Ectodermal cell (in vitro differentiated cells): ENCODE measurements around the gene IL18R1.

Experiments used
- H3K27ac ChIP-seq: 2 replicates; pipeline ENCODE4 v1.7.0; 2013; ENCODE audit warnings: mild to moderate bottlenecking, low read depth, low read length; ENCODE audit not compliant: insufficient read depth, poor library complexity, severe bottlenecking
- H3K27me3 ChIP-seq: 2 replicates; pipeline ENCODE4 v1.7.0; 2013; ENCODE audit warnings: mild to moderate bottlenecking, low read length; ENCODE audit not compliant: insufficient read depth, control insufficient read depth, poor library complexity, severe bottlenecking
- H3K36me3 ChIP-seq: one replicate; pipeline ENCODE4 v1.7.0; 2013; ENCODE audit warnings: low read length; ENCODE audit not compliant: control insufficient read depth, insufficient read depth
- H3K4me1 ChIP-seq: one replicate; pipeline ENCODE4 v1.7.0; 2013; ENCODE audit warnings: low read length; ENCODE audit not compliant: control insufficient read depth, insufficient read depth
- H3K4me3 ChIP-seq: 2 replicates; pipeline ENCODE4 v1.7.0; 2013; ENCODE audit warnings: low read depth, low read length, control low read depth; ENCODE audit not compliant: insufficient read depth
- H3K9me3 ChIP-seq: 2 replicates; pipeline ENCODE4 v1.7.0; 2013; ENCODE audit warnings: mild to moderate bottlenecking, low read length, moderate library complexity; ENCODE audit not compliant: control insufficient read depth
- WGBS, 2 experiments: methylation state at CpG; one replicate each; pipeline ENCODE4 v1.1.7; 2013; ENCODE audit warnings: missing lambda C conversion rate in 2 of 2; 5-methylcytosine and 5-hydroxymethylcytosine counted together

IL18R1 gene

DNA sequence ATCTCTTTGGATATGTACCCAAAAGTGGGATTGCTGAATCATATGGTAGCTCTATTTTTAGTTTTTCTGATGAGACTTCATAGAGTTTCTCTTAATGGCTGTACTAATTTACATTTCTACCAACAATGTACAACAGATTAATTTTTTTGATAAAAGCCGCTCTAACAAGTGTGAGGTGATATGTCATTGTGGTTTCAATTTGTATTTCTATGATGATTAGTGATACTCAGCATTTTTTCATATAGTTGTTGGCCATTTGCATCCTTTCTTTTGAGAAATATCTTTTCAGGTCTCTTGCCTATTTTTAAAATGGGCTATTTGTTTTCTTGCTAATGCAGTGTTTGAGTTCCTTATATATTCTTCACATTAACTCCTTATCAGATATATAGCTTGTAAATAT lies 71.7 kb downstream of the IL18R1 start:
- WGBS, 2 experiments: 0% methylated on average over 1 of the region's 1 CpG; no CpG with 5 or more reads in 1 of the 2 experiments
- H3K27me3 ChIP-seq: no peaks in the 10 kb centered on the region
- no peak overlapping the region for H3K27ac ChIP-seq
- no peaks in the 10 kb centered on the region for H3K36me3 ChIP-seq
- H3K9me3 ChIP-seq: no peaks in the 10 kb centered on the region
- no peaks in the 10 kb centered on the region for H3K4me1 ChIP-seq
- no peak overlapping the region for H3K4me3 ChIP-seq

GRCh38 chr2:102428573-102428972 lies 73.0 kb downstream of the IL18R1 start:
- 74 to 88% methylated on average over 1 to 2 of the region's 2 CpGs for WGBS, 2 experiments
- H3K4me3 ChIP-seq: no peak overlapping the region
- H3K9me3 ChIP-seq: no peaks in the 10 kb centered on the region
- no peaks in the 10 kb centered on the region for H3K27me3 ChIP-seq
- no peaks in the 10 kb centered on the region for H3K4me1 ChIP-seq
- no peaks in the 10 kb centered on the region for H3K36me3 ChIP-seq
- H3K27ac ChIP-seq: no peak overlapping the region

GRCh38 chr2:102432386-102432785 lies 76.8 kb downstream of the IL18R1 start:
- H3K4me3 ChIP-seq: no peak overlapping the region
- no peaks in the 10 kb centered on the region for H3K36me3 ChIP-seq
- H3K27me3 ChIP-seq: no peaks in the 10 kb centered on the region
- WGBS, 2 experiments: 90 to 93% methylated on average over 2 of the region's 2 CpGs
- no peak overlapping the region for H3K27ac ChIP-seq
- H3K4me1 ChIP-seq: no peaks in the 10 kb centered on the region
- no peaks in the 10 kb centered on the region for H3K9me3 ChIP-seq

DNA sequence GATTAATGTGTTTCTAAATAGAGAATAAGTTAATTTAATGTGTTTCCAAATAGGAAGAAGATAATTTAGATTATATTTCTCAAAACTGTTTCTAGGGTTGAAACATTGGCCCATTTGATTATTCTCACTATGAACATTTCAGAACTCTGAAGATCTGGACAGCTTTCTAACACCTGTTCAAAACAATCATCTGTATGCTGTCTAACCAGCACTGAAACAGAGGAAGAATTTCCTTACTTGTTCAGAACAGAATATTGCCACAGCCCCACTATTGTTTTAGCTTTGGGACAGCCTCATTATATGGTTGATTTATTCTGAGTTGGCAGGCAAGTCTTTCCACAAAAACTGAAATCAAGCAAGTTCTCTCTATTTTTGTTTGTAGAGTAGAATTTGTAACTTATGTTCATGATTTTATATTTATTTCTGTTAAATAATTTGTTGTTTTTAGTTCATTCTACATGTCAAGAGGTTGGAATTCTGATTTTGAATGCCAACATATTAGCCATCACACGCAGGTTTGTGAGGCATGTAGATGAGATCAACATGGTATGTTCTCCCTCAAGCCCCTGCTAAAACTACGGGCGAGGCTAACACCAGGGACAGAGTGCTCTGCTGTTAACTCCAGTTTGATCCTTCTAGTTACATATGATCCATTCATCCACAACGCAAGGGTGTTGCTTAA lies 78.5 kb downstream of the IL18R1 start:
- no peaks in the 10 kb centered on the region for H3K27me3 ChIP-seq
- H3K27ac ChIP-seq: no peak overlapping the region
- H3K4me3 ChIP-seq: no peak overlapping the region
- H3K36me3 ChIP-seq: no peaks in the 10 kb centered on the region
- WGBS, 2 experiments: 88 to 94% methylated on average over 4 of the region's 4 CpGs
- H3K4me1 ChIP-seq: no peaks in the 10 kb centered on the region
- H3K9me3 ChIP-seq: no peaks in the 10 kb centered on the region

DNA sequence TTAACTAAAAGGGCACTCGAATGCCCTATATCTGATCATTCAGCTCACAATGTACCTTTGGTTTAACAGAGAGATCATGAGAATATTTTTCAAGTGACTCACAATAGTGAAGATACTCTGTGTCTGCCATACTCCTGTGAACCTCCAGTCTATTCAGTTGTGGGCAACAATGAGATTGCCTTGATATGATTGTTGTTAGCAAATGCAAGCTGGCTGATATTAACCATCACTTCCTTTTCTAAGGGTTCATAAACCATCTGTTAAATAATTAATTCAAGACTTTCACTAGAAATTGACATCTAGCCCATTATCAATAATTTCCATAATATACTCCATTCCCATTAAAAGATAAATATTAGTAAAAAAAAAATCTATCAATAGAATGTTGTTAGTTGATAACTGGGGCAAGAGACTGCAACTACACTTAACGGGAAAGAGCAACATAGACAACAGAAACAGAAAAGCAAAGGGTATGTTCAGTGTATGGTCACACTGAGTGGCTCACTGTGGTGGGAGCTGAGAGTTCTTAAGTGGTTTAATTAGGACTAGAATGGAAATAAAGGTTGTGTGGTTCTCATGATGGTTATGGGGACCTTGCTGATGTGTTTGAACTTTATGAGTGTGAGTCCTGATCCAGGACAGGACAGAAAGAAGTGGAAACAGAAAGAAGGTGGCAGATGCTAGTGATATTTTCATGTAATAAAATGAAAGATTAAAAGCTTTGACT lies 79.2 kb downstream of the IL18R1 start:
- Histone ChIP-seq H3K4me1 (no peaks in the 10 kb centered on the region), H3K36me3 (no peaks in the 10 kb centered on the region), H3K27ac (no peak overlapping the region), H3K27me3 (no peaks in the 10 kb centered on the region), H3K4me3 (no peak overlapping the region), H3K9me3 (no peaks in the 10 kb centered on the region)
- 92 to 100% methylated on average over 2 of the region's 2 CpGs for WGBS, 2 experiments

DNA sequence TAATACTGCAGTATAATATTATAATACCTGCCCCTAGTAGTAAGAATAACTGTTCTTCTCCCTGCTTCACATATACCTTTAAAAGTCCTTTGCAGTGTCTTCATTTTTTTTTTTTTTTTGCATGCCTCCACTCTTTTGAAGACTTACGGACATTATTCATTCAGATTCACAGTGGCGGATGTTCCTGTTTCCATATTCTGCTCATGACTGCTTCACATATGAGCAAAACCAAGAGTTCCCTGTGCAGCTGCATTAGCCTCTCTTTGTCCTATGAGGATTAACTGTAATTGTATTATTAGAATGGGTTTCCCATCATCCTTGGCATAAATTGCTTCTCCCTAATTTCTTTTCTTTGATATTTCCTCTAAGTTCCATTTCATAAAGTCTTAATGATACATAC lies 80.1 kb downstream of the IL18R1 start:
- WGBS, 2 experiments: 93 to 98% methylated on average over 2 of the region's 2 CpGs
- H3K27me3 ChIP-seq: no peaks in the 10 kb centered on the region
- no peak overlapping the region for H3K27ac ChIP-seq

GRCh38 chr2:102436323-102436722 lies 80.7 kb downstream of the IL18R1 start:
- 45% methylated on average over 2 of the region's 3 CpGs; no CpG with 5 or more reads in 1 of the 2 experiments for WGBS, 2 experiments
- H3K4me3 ChIP-seq: no peak overlapping the region
- H3K36me3 ChIP-seq: no peaks in the 10 kb centered on the region
- H3K27me3 ChIP-seq: no peaks in the 10 kb centered on the region
- no peak overlapping the region for H3K27ac ChIP-seq
- no peaks in the 10 kb centered on the region for H3K9me3 ChIP-seq
- H3K4me1 ChIP-seq: no peaks in the 10 kb centered on the region

More for the DNA sequence above, 80.1 kb downstream of the IL18R1 start:
- no peaks in the 10 kb centered on the region for H3K4me1 ChIP-seq
- H3K36me3 ChIP-seq: no peaks in the 10 kb centered on the region
- H3K9me3 ChIP-seq: no peaks in the 10 kb centered on the region
- no peak overlapping the region for H3K4me3 ChIP-seq

GRCh38 chr2:102437122-102437521 lies 81.5 kb downstream of the IL18R1 start:
- no peaks in the 10 kb centered on the region for H3K36me3 ChIP-seq
- H3K27ac ChIP-seq: no peak overlapping the region
- no peaks in the 10 kb centered on the region for H3K27me3 ChIP-seq
- H3K9me3 ChIP-seq: no peaks in the 10 kb centered on the region
- H3K4me1 ChIP-seq: no peaks in the 10 kb centered on the region
- no peak overlapping the region for H3K4me3 ChIP-seq
- WGBS, 2 experiments: 95 to 98% methylated on average over 4 of the region's 4 CpGs

- Histone ChIP-seq H3K27me3 (no peaks in the 10 kb centered on the region), H3K4me3 (no peak overlapping the region), H3K27ac (no peak overlapping the region), H3K4me1 (no peaks in the 10 kb centered on the region), H3K36me3 (no peaks in the 10 kb centered on the region), H3K9me3 (no peaks in the 10 kb centered on the region)
- 92 to 93% methylated on average over 2 of the region's 3 CpGs for WGBS, 2 experiments
Observed at GRCh38 chr2:102438111-102438510, 82.5 kb downstream of the IL18R1 start.

DNA sequence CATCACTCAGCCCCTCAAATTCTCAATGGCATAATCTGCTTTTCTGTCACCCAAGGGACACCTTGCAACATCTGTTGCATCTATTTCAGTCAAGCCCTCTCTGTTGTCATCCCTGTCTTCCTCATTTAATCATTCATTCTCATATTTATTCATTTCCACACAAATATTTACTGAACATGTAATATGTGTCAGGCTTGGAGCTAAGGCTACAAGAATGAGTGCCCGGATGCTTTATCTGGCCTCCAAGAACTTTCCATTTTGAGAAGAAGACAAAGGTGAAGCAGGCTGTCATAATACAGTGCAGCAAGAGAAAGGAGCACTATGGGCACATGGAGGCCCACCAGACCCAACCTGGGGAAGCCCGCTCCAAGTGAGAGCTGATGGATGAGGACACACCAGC lies 83.0 kb downstream of the IL18R1 start:
- no peaks in the 10 kb centered on the region for H3K36me3 ChIP-seq
- no peaks in the 10 kb centered on the region for H3K27me3 ChIP-seq
- 90 to 95% methylated on average over 2 of the region's 2 CpGs for WGBS, 2 experiments
- no peaks in the 10 kb centered on the region for H3K4me1 ChIP-seq
- H3K4me3 ChIP-seq: no peak overlapping the region
- H3K27ac ChIP-seq: no peak overlapping the region
- H3K9me3 ChIP-seq: no peaks in the 10 kb centered on the region
